GM21390 (cell line): ENCODE data around the gene HES1.
"Not testable (repeated sequence)": the region's sequence is repeated elsewhere in the genome, so short reads cannot be mapped to it uniquely, and the experiment has no call there.

Experiments
- ATAC-seq: cut with Tn5 transposase; IDR thresholded peaks from one replicate; pipeline ENCODE4 v1.9.1; 2021; ENCODE audit not compliant: unreplicated experiment

Gene HES1

DNA sequence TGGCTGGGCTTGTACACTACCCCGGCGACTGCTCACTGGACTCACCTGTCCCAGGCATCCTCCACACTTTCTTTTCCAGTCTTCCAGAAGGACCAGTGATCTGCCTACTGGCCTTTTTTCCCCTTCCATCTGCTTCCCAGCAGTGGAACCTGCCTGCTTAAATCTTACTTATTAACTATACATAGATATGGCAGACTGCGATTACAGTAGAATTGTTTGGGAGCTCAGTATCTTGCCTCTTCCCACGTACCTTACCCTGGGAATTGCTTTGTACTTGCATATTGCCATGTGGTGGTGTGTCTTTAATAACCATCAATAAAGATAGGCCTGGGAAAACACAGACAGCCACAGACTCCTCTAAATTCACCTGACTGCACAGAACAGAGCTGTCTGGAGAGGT lies 11.8 kb upstream of the HES1 start:
- no peak for ATAC-seq

- ATAC-seq: no peak
Observed at GRCh38 chr3:194125442-194125841, 10.5 kb upstream of the HES1 start.

DNA sequence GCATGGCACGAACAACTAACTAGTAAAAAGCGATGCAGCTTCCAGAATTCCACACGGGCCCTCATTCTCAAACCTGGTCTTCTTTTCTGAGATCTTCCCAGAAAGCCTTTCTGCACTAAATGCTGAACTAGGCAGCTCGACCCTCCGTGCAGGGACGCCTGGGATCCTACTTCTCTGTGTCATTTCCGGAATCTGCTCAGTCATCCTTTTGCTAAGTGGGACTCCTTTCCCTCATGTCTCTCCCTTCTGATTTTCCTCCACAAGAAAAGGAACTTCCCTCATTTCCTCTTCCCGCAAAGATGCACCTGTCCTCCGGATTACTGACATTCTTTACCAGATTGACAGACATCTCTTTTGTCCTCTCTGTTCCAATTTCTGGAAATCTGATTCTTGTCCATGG lies 9.2 kb upstream of the HES1 start:
- no peak for ATAC-seq

DNA sequence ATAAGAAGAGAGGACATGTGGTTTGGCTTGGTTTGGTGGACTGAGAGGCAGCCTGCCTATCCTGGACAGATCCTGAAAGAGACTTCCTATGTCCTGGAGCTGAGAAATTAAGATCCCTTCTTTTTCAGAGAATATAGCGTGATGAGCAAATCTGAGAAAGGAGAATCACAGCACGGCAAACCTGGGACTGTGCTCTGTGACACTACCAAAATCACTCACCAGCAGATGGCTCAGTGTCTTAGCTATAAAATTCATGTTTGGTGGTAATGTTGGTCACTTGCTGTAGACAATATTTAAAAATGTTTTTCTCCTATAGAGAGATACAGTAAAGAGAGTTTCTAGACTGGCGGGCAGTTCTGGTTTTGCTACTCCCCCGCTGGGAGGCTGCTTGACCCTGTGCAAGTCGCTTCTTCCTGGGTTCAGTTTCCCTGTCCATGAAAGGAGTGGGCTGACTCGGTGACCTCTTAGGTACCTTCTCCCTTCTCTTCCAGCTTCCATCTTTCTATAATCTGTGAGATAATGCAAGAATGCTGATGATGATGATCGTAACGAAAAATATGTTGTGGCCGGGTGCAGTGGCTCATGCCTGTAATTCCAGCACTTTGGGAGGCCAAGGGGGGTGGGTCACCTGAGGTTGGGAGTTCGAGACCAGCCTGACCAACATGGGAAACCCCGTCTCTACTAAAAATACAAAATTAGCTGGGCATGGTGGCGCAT lies 7.6 kb upstream of the HES1 start:
- no peak for ATAC-seq

DNA sequence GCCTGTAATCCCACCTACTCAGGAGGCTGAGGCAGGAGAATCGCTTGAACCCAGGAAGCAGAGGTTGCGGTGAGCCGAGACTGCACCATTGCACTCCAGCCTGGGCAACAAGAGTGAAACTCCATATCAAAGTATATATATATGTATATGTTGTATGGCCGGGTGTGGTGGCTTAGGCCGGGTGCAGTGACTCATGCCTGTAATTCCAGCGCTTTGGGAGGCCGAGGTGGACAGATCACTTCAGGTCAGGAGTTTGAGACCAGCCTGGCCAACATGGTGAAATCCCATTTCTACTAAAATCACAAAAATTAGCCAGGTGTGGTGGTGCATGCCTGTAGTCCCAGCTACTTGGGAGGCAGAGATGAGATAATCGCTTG lies 7.0 kb upstream of the HES1 start:
- not testable (repeated sequence) for ATAC-seq

DNA sequence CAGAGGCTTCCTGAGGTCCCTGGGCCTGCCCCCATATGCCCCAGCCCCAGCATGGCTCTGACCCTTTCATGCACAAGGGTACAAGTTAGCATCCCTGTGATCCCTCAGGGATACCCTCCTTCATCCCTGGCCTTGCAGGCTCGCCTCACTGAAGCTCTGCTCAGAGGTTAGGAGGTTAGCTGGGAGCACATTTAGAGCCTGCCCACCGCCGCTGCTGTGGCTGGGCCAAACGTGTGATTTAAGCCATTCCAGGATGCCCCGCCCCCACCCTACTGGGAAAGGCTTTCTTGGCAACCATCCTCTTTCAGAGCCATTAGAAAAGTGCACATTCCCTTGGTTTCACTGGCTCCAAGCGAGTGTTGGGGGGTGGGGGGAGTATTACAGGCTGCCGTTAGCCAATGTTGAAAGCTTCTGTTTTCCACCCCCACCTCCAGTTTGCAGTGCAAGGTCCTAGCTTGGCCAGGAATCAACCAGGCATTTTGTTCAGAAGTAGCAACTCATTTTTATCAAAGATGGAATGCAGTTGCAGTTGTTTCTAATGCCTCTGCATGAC lies 6.3 kb upstream of the HES1 start:
- no peak for ATAC-seq

DNA sequence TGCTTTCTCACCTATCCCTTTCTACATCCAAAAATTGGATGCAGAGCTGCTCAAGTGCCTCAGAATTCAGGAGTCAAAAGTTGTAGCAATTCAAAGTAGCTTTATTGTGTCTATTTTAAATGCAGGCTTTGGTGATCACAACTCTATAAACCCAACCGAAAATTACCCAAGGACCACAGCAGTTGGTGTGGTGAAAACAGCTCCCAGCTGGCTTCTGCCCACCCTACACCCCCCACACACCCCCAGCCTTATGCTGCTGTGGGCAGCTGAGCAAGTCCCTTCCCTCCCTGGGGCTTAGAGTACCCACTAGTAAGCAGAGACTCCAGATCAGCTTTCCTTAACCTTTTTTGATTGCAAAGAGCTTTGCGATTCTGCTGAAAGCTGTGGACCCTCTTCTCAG lies 5.8 kb upstream of the HES1 start:
- ATAC-seq: no peak

DNA sequence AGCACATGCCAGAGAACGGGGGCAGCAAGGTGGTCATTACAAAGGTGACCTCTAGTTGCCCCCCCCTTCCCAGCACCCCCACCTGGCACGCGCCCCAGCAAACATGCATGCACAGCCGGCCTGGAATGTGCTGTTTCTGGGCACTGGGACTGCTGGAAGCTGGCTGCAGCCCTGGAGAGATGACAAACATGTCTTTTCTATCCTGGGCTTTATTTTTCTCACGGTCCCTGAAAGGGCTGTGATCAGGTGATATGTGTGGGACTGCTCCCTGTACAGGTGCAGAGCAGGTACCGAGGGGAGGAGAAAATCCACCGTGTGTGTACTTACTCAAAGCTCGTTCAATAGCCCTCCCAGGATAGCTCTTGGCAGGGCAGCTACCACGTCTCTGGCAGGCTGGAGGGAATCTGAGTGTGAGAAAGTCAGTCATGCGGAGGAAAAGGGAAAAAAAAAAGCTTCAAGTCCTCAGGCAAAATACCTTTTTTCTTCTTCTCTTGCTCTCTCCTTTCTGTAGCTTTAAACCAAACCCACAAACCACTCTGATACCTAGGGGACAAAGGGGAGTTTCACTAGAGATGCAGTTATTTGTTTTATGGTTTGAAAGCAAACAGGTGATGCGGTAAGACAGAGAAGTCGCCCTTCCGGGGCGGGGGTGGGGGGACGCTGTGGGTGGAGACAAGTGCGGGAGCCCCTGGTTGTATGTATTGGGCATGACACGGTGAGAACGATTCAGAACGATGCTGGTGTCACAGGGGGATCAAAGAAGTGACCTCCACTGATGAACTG lies 5.0 kb upstream of the HES1 start:
- peak; percentile 53 for ATAC-seq

DNA sequence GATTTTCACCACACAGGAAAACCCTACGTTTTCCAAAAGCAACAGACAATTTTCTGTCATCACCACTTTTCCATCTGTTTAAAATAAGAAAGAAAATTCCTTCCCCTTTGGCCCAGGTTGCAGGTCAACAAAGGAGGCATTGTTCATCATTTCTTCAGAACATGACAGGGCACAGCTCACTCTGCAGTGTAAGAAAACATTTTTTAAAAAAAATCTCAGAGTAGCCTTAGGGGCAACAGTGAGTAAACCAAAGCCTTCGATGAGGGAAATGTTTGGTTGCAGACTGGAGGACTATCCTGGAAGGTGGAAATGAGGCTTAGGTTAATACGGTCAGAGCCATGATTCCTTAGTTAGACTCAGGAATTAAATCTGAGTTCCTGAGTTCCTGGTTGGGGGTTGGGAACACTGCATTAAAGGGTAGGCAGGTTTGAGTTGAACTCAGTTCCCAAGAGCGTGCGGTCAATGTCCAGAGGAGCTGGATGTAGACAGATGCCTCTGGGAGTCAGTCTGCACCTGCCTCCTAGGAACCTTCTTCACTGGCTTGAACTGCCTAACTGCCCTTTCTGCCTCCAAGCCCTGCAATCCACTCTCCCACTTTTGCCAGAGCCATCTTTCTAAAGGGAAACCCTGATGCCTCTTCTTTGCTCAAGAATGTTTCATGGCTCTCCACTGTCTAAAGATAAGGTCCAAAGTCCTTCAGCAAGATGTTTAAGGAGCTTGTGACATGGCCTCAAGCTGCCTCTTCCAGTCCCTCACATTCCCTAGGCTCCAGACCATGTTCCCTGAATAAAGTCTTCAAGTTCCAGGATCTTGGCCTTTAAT lies 3.3 kb upstream of the HES1 start:
- ATAC-seq: no peak

DNA sequence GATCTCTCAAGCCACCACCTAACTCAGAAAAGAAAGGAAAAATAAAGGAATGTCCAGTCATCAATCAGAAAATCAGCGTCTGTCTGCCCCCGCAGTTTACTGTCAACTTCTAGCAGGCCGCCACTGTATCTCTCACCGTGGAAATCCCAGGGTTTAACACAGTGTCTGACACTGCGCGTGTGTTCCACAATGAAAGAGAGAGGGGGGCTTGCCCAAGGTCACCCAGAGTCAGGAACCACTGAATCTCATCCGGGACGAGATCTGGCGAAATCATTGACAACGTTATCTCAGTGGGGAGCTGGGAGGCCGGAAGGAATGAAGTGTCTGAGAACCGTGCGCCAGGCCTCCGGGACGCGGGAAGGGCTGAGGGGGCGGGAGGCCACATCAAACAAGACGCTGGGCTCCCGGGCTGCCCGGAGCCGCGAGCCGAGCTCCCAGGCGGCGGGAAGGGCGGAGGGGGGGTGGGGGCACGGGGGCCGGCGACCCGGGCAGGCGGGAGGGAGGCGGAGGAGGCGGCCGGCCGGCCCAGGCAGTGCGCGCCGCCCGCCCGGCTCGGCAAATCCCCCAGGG lies 2.2 kb upstream of the HES1 start:
- no peak for ATAC-seq

DNA sequence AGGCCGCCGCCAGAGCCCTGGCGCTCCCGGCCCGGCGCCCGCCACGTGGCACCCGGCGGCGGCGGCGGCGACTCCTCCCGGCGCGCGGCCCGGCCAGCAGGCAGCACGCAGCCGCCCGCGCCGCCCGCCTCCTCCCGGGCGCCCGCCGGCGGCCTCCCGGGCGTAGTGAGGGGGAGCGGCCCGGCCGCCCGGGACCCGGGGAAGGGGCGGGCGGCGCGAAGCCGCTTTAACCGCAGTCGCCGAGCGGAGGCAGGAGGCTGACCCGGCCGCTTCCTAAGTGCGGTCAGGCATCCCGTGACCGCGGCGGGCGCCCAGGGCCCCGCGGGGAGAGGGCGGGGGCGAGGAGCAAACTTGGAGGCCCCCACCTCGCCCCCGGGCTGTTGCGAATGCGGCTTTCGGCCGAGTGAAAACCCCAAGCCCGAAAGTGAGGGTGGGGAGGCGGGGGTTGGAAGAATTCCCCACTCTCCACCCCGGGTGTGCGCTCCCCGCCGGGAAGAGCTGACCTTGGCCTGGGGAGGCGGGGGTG lies 1.7 kb upstream of the HES1 start:
- peak; percentile 11 for ATAC-seq

- peak; percentile 33 for ATAC-seq
Observed at GRCh38 chr3:194134757-194135515, 1.0 kb upstream of the HES1 start.

GRCh38 chr3:194135516-194135805 lies 487 bp upstream of the HES1 start:
- no peak for ATAC-seq

GRCh38 chr3:194136519-194137007 lies 615 bp downstream of the HES1 start:
- ATAC-seq: no peak

DNA sequence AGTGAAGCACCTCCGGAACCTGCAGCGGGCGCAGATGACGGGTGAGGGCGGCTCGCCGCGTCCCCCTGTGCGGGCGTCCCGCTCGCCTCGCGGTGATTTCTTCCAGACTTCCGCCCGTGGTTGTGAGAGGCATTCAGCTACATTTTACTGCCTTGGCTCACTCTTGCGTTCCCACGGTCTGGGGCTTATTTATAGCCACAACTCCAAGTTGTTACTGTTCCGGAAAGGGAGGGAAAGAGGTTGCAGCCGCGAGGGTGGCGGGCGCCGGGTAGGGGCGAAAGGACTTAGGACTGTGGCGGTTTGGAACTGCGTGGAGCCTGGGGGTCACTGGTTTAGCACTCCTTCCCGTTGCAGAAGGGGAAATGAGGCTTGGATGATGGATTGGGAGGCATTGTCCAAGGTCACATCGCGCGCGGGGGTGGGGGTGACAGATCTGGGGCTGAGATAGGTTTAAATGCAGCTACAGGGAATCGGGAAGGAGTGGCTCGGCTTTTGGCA lies 1.1 kb downstream of the HES1 start:
- ATAC-seq: no peak

DNA sequence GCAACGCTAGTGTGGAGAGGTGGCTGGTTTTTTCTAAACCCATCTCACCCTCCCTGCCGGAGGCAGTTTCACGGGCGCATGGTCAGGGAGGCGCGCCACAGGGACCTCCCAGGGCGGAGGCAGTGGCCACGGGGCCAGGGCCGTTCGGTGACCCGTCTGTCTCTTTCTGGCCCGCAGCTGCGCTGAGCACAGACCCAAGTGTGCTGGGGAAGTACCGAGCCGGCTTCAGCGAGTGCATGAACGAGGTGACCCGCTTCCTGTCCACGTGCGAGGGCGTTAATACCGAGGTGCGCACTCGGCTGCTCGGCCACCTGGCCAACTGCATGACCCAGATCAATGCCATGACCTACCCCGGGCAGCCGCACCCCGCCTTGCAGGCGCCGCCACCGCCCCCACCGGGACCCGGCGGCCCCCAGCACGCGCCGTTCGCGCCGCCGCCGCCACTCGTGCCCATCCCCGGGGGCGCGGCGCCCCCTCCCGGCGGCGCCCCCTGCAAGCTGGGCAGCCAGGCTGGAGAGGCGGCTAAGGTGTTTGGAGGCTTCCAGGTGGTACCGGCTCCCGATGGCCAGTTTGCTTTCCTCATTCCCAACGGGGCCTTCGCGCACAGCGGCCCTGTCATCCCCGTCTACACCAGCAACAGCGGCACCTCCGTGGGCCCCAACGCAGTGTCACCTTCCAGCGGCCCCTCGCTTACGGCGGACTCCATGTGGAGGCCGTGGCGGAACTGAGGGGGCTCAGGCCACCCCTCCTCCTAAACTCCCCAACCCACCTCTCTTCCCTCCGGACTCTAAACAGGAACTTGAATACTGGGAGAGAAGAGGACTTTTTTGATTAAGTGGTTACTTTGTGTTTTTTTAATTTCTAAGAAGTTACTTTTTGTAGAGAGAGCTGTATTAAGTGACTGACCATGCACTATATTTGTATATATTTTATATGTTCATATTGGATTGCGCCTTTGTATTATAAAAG lies 1.8 kb downstream of the HES1 start:
- ATAC-seq: peak; percentile 22

GRCh38 chr3:194138732-194139070 lies 2.8 kb downstream of the HES1 start:
- ATAC-seq: no peak

GRCh38 chr3:194139071-194139813 lies 3.3 kb downstream of the HES1 start:
- ATAC-seq: no peak
